ENCODE results near the gene SEMA4B. TPM values are rescaled to one million over a fixed set of nuclear protein-coding genes. Genes with fewer than 3 reads are reported as not detected.

The SEMA4B gene
- total RNA-seq, 2 donors from 2014 or later: 42.8 to 63.9 TPM

DNA sequence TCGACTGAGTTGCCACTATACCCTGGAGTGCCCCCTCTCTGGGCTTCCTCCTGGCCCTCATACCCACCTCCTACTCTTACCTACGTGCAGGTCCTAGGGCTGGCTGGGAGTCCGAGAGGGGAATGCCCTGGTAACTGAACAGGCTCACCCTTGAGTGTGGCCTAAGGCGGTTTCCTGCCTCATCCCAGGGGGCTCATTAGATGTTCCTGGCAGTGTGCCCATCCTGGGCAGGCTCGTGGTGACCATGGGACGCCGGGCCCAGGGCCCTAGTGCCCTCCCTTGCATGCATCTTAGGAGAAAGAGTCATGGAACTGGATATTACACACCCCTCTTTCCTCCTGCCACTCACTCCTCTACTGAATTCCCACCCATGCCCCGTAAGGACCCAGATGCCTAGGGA lies 2.8 kb downstream of the SEMA4B start:
- Histone ChIP-seq H3K4me1 (peaks cover 54% of the 10 kb centered on the region), H3K27ac (no peak overlapping the region), H3K4me3 (no peak overlapping the region), H3K36me3 (replicated peaks in 1 of 2; ENCODE audit: insufficient read depth in 1 of 2, low read depth in 2 of 2) (no peaks in the 10 kb centered on the region), H3K9me3 (no peaks in the 10 kb centered on the region), H3K27me3 (no peaks in the 10 kb centered on the region)
- peak in 2 of 4 donors; percentile 33 to 46 for DNase-seq
- TF ChIP-seq, protein P1, sequence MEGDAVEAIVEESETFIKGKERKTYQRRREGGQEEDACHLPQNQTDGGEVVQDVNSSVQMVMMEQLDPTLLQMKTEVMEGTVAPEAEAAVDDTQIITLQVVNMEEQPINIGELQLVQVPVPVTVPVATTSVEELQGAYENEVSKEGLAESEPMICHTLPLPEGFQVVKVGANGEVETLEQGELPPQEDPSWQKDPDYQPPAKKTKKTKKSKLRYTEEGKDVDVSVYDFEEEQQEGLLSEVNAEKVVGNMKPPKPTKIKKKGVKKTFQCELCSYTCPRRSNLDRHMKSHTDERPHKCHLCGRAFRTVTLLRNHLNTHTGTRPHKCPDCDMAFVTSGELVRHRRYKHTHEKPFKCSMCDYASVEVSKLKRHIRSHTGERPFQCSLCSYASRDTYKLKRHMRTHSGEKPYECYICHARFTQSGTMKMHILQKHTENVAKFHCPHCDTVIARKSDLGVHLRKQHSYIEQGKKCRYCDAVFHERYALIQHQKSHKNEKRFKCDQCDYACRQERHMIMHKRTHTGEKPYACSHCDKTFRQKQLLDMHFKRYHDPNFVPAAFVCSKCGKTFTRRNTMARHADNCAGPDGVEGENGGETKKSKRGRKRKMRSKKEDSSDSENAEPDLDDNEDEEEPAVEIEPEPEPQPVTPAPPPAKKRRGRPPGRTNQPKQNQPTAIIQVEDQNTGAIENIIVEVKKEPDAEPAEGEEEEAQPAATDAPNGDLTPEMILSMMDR (IDR thresholded peaks at IDR 0.05): no peak
- TF ChIP-seq POLR2A (IDR thresholded peaks at IDR 0.05): no peak
- intact Hi-C loops (cut with DNase I): no loop called here
- 61 to 96% methylated on average over 4 to 8 of the region's 8 CpGs for WGBS, 2 donors
- no peak for ATAC-seq

GRCh38 chr15:90205050-90205848 lies 4.1 kb downstream of the SEMA4B start:
- ATAC-seq (no peak), DNase-seq (no peak)
- intact Hi-C loops (cut with DNase I): no loop called here
- H3K27me3 ChIP-seq: no peaks in the 10 kb centered on the region
- H3K27ac ChIP-seq: no peak overlapping the region
- WGBS, 2 donors: 81 to 84% methylated on average over 3 to 10 of the region's 10 CpGs
- H3K9me3 ChIP-seq: no peaks in the 10 kb centered on the region
- no peak overlapping the region for H3K4me3 ChIP-seq
- peaks cover 57% of the 10 kb centered on the region for H3K4me1 ChIP-seq
- no peak for TF ChIP-seq POLR2A (IDR thresholded peaks at IDR 0.05)
- TF ChIP-seq, protein P1 (IDR thresholded peaks at IDR 0.05): no peak
- no peaks in the 10 kb centered on the region for H3K36me3 ChIP-seq (replicated peaks in 1 of 2; ENCODE audit: insufficient read depth in 1 of 2, low read depth in 2 of 2)

DNA sequence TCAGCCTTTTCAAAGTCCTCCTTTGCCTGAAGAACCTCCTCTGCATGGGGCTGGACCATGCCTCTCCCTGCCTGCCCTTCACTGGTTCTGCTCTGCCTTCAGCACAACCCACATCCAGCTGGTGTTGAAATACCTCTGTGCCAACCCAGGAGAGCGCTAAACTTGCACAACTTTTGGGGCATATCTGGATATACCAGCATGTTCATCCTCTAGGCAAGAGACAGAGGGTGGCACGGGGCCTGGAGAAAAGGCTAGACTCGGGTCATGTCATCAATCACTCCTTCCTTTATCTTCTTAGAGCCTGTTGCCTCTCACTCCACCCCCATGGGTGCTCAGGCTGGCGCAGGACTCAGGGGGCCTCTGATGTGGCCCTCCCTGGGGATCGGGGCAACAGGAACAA lies 4.8 kb downstream of the SEMA4B start:
- Histone ChIP-seq H3K4me3 (no peak overlapping the region), H3K4me1 (peaks cover 57% of the 10 kb centered on the region), H3K27ac (no peak overlapping the region), H3K27me3 (no peaks in the 10 kb centered on the region), H3K36me3 (replicated peaks in 1 of 2; ENCODE audit: insufficient read depth in 1 of 2, low read depth in 2 of 2) (no peaks in the 10 kb centered on the region), H3K9me3 (no peaks in the 10 kb centered on the region)
- no peak for ATAC-seq
- intact Hi-C loops (cut with DNase I): no loop called here
- DNase-seq: peak in 1 of 4 donors; percentile 22
- 52 to 85% methylated on average over 5 of the region's 5 CpGs for WGBS, 2 donors
- no peak for TF ChIP-seq POLR2A (IDR thresholded peaks at IDR 0.05)
- TF ChIP-seq, protein P1 (IDR thresholded peaks at IDR 0.05): no peak

DNA sequence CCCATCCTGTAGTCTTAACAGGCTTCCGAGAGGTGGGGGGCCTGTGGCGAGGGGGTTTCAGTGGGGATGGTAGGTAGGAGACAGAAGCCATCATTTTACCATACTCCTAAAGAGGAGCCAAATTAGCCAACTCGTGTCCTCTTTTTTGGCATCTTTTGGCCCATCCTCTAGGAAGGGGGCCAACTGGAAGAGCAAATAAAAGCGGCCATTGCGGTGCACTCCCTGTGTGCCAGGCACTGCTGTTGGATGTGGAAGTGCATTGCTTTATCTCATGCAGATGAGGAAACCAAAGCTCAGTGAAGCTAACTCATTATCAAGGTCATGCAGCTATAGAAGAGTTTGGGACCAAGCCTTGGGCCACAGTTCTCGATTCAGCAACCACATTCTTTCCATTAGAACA lies 6.1 kb downstream of the SEMA4B start:
- DNase-seq: no peak
- no peaks in the 10 kb centered on the region for H3K9me3 ChIP-seq
- H3K4me1 ChIP-seq: peaks cover 64% of the 10 kb centered on the region
- no peaks in the 10 kb centered on the region for H3K27me3 ChIP-seq
- TF ChIP-seq, protein P1 (IDR thresholded peaks at IDR 0.05): no peak
- no peak for TF ChIP-seq POLR2A (IDR thresholded peaks at IDR 0.05)
- no peaks in the 10 kb centered on the region for H3K36me3 ChIP-seq (replicated peaks in 1 of 2; ENCODE audit: insufficient read depth in 1 of 2, low read depth in 2 of 2)
- intact Hi-C loops (cut with DNase I): no loop called here
- H3K4me3 ChIP-seq: no peak overlapping the region
- no peak for ATAC-seq
- 80 to 89% methylated on average over 5 to 6 of the region's 6 CpGs for WGBS, 2 donors
- no peak overlapping the region for H3K27ac ChIP-seq

GRCh38 chr15:90208356-90208755 lies 7.2 kb downstream of the SEMA4B start:
- Histone ChIP-seq H3K27ac (no peak overlapping the region), H3K27me3 (no peaks in the 10 kb centered on the region), H3K4me1 (peaks cover 64% of the 10 kb centered on the region), H3K4me3 (no peak overlapping the region), H3K9me3 (no peaks in the 10 kb centered on the region), H3K36me3 (replicated peaks in 1 of 2; ENCODE audit: insufficient read depth in 1 of 2, low read depth in 2 of 2) (no peaks in the 10 kb centered on the region)
- ATAC-seq (no peak), DNase-seq (no peak)
- TF ChIP-seq, protein P1 (IDR thresholded peaks at IDR 0.05): no peak
- TF ChIP-seq POLR2A (IDR thresholded peaks at IDR 0.05): no peak
- intact Hi-C loops (cut with DNase I): no loop called here
- 81 to 83% methylated on average over 6 of the region's 6 CpGs for WGBS, 2 donors

Measured in body of pancreas (tissue), 4 donors.